Activated B cell treated with CpG ODN at 0.5 μM for 24 hours (primary cell): ENCODE measurements around the gene IL11RA. TPM values are rescaled to one million over a fixed set of nuclear protein-coding genes. Genes with fewer than 3 reads are reported as not detected.

Experiments used
- ATAC-seq: fragments of 200-7000 bp; cut with Tn5 transposase; one replicate; pipeline ENCODE4 v1.10.0; 2021; ENCODE audit warnings: low read depth, mild to moderate bottlenecking, moderate library complexity
- CTCF ChIA-PET: fragments of 350-600 bp; sonication (Branson Sonifier 250); formaldehyde crosslinking; loops from one replicate; lab custom pipeline; 2021; ENCODE audit warnings: antibody characterized with exemption; lab: Charles Lee
- POLR2A ChIA-PET: fragments of 350-600 bp; sonication (Branson Sonifier 250); formaldehyde crosslinking; loops from one replicate; lab custom pipeline; 2021; ENCODE audit warnings: antibody characterized with exemption; lab: Charles Lee
- DNase-seq: peaks from one replicate; pipeline ENCODE4 v3.0.0; 2022
- H3K27ac Mint-ChIP-seq: one replicate; pipeline ENCODE4 v1.8.0; 2020; ENCODE audit warnings: mixed read lengths
- H3K27me3 Mint-ChIP-seq: one replicate; pipeline ENCODE4 v1.8.0; 2021; ENCODE audit warnings: mixed read lengths
- H3K36me3 Mint-ChIP-seq: one replicate; pipeline ENCODE4 v1.8.0; 2021; ENCODE audit warnings: low read depth, mixed read lengths
- H3K4me1 Mint-ChIP-seq: one replicate; pipeline ENCODE4 v1.8.0; 2021; ENCODE audit warnings: mixed read lengths
- H3K4me3 Mint-ChIP-seq: one replicate; pipeline ENCODE4 v1.8.0; 2020; ENCODE audit warnings: mild to moderate bottlenecking, mixed read lengths
- H3K9me3 Mint-ChIP-seq: one replicate; pipeline ENCODE4 v1.8.0; 2020; ENCODE audit warnings: mixed read lengths
- CTCF ChIP-seq: fragments of 200-600 bp; IDR thresholded peaks from one replicate; pipeline ENCODE4 v1.8.0; 2022; ENCODE audit warnings: antibody characterized with exemption, mild to moderate bottlenecking
- intact Hi-C: fragments of 100-400 bp; cut with micrococcal nuclease; formaldehyde crosslinking; loops from one replicate; pipeline ENCODE4 v1.15.1; 2024
- total RNA-seq: library from RNA; stranded (reverse); gene quantifications from 2 replicates; pipeline ENCODE4 v1.2.3, GENCODE V29; 2022

Gene IL11RA
- total RNA-seq, 1 donor from 2014 or later: 18.8 TPM

- no peaks in the 10 kb centered on the region for H3K27me3 Mint-ChIP-seq
- peaks cover 25% of the 10 kb centered on the region for H3K4me1 Mint-ChIP-seq
- POLR2A ChIA-PET: interaction anchor here (0.6 to 3.4 kb wide), 9 partner anchors 9 to 598 kb away, joined by 3 to 44 read pairs (median 8); partner anchors contain the start of genes DCTN3, RPP25L, SIGMAR1 and UBAP2
- peak; percentile 96 for ATAC-seq
- H3K4me3 Mint-ChIP-seq: peak within 1 kb of the TSS; percentile 92
- H3K9me3 Mint-ChIP-seq: no peaks in the 10 kb centered on the region
- no peak for TF ChIP-seq CTCF
- intact Hi-C loops: loop anchor here (1.0 to 5.0 kb wide), 6 partner anchors 9 to 466 kb away; partner anchors contain the start of genes DCTN3, RPP25L and SIGMAR1
- peak; percentile 96 for DNase-seq
- CTCF ChIA-PET: interaction anchor here (0.7 to 3.4 kb wide), 9 partner anchors 9 to 56 kb away, joined by 3 to 24 read pairs (median 8); partner anchors contain the start of genes ARID3C, CCL27, DCTN3 and SIGMAR1
- peak within 1 kb of the TSS; percentile 80 for H3K27ac Mint-ChIP-seq
- H3K36me3 Mint-ChIP-seq: peaks cover 32% of the 10 kb centered on the region
Measured at GRCh38 chr9:34646211-34647083, 5.5 kb upstream of the IL11RA start, which contains the start of gene GALT. GALT (plus strand) TSS chr9:34646675; CDS start chr9:34646705, 30 bp downstream.

GRCh38 chr9:34647084-34647403 is 4.9 kb upstream of the IL11RA start:
- Mint-ChIP-seq H3K9me3 (no peaks in the 10 kb centered on the region), H3K27me3 (no peaks in the 10 kb centered on the region), H3K36me3 (peaks cover 32% of the 10 kb centered on the region), H3K4me3 (peak overlapping the region; percentile 92), H3K4me1 (peaks cover 25% of the 10 kb centered on the region), H3K27ac (peak overlapping the region; percentile 80)
- no peak for DNase-seq
- POLR2A ChIA-PET: interaction anchor here (0.6 to 3.4 kb wide), 7 partner anchors 9 to 598 kb away, joined by 5 to 44 read pairs (median 9); partner anchors contain the start of genes DCTN3, RPP25L, SIGMAR1 and UBAP2
- CTCF ChIA-PET: interaction anchor here (1.2 to 3.4 kb wide), 8 partner anchors 9 to 55 kb away, joined by 3 to 24 read pairs (median 10); partner anchors contain the start of genes ARID3C, CCL27, DCTN3 and SIGMAR1
- intact Hi-C loops: loop anchor here (5.0 kb wide), 2 partner anchors 35 to 465 kb away; partner anchors contain the start of gene RPP25L
- no peak for ATAC-seq
- TF ChIP-seq CTCF: no peak

GRCh38 chr9:34647651-34648050 is 4.3 kb upstream of the IL11RA start:
- CTCF ChIA-PET: interaction anchor here (1.4 to 3.4 kb wide), 6 partner anchors 9 to 54 kb away, joined by 3 to 24 read pairs (median 12); partner anchors contain the start of genes DCTN3 and SIGMAR1
- no peak for ATAC-seq
- POLR2A ChIA-PET: interaction anchor here (1.6 to 3.4 kb wide), 4 partner anchors 10 to 35 kb away, joined by 5 to 44 read pairs (median 12); partner anchors contain the start of genes RPP25L and SIGMAR1
- TF ChIP-seq CTCF: no peak
- Mint-ChIP-seq H3K27ac (no peak overlapping the region), H3K9me3 (no peaks in the 10 kb centered on the region), H3K36me3 (peaks cover 32% of the 10 kb centered on the region), H3K4me1 (peaks cover 29% of the 10 kb centered on the region), H3K4me3 (peak overlapping the region; percentile 92), H3K27me3 (no peaks in the 10 kb centered on the region)
- intact Hi-C loops: loop anchor here (5.0 kb wide), 2 partner anchors 35 to 465 kb away; partner anchors contain the start of gene RPP25L
- DNase-seq: no peak

GRCh38 chr9:34648673-34649072 is 3.3 kb upstream of the IL11RA start:
- POLR2A ChIA-PET: interaction anchor here (0.7 to 3.4 kb wide), 2 partner anchors 11 to 36 kb away, joined by 3 to 44 read pairs; partner anchors contain the start of gene SIGMAR1
- no peaks in the 10 kb centered on the region for H3K9me3 Mint-ChIP-seq
- no peak overlapping the region for H3K27ac Mint-ChIP-seq
- H3K4me3 Mint-ChIP-seq: no peak overlapping the region
- TF ChIP-seq CTCF: no peak
- no peak for ATAC-seq
- intact Hi-C loops: loop anchor here (5.0 kb wide), 2 partner anchors 36 to 464 kb away; partner anchors contain the start of gene RPP25L
- H3K4me1 Mint-ChIP-seq: peaks cover 33% of the 10 kb centered on the region
- H3K27me3 Mint-ChIP-seq: no peaks in the 10 kb centered on the region
- DNase-seq: no peak
- peaks cover 32% of the 10 kb centered on the region for H3K36me3 Mint-ChIP-seq
- CTCF ChIA-PET: interaction anchor here (0.7 to 2.7 kb wide), 3 partner anchors 10 to 16 kb away, joined by 3 to 11 read pairs (median 6); no protein-coding TSS in a partner anchor
